IMR-90 (cell line): ENCODE results near the gene SH2D4B. TPM values are rescaled to one million over a fixed set of nuclear protein-coding genes. Genes with fewer than 3 reads are reported as not detected.

Source experiments
- ATAC-seq: fragments of 200-7000 bp; cut with Tn5 transposase; 2 replicates; pipeline ENCODE4 v1.9.1; 2020; ENCODE audit warnings: low read depth, mild to moderate bottlenecking, moderate library complexity
- BruUV-seq: library from RNA; stranded (reverse); fragments of 400-500 nt; replicated peaks from 2 replicates; lab custom pipeline; 2021; lab: Mats Ljungman, UMichigan
- CTCF ChIA-PET: fragments of 300-600 bp; formaldehyde crosslinking; extraction: SDS; loops from one replicate; lab custom pipeline; 2021; ENCODE audit warnings: antibody characterized with exemption; lab: Yijun Ruan, JAX
- POLR2A ChIA-PET: fragments of 300-600 bp; sonication (Branson Sonifier 250); formaldehyde crosslinking; loops from one replicate; lab custom pipeline; 2022; ENCODE audit warnings: antibody characterized with exemption; ENCODE audit not compliant: unreplicated experiment; lab: Charles Lee
- DNase-seq: peaks from one replicate; pipeline ENCODE4 v3.0.0; 2013
- H2AFZ ChIP-seq: replicated peaks from 2 replicates; pipeline ENCODE3; 2013; ENCODE audit warnings: low read length, mild to moderate bottlenecking; ENCODE audit not compliant: poor library complexity
- H2AK5ac ChIP-seq: 2 replicates; pipeline ENCODE4 v1.6.1; 2013; ENCODE audit warnings: low read depth, low read length, inconsistent platforms
- H2AK9ac ChIP-seq: replicated peaks from 2 replicates; pipeline ENCODE3; 2013; ENCODE audit warnings: mild to moderate bottlenecking, low read depth, low read length, moderate library complexity; ENCODE audit not compliant: poor library complexity
- H2BK120ac ChIP-seq: 2 replicates; pipeline ENCODE4 v1.6.1; 2013; ENCODE audit warnings: low read depth, low read length, inconsistent platforms
- H2BK15ac ChIP-seq: 3 replicates; pipeline ENCODE4 v1.6.1; 2013; ENCODE audit warnings: low read depth, low read length, inconsistent platforms
- H2BK20ac ChIP-seq: 2 replicates; pipeline ENCODE4 v1.6.1; 2013; ENCODE audit warnings: low read depth, mild to moderate bottlenecking, inconsistent platforms, low read length, moderate library complexity
- H2BK5ac ChIP-seq: 2 replicates; pipeline ENCODE4 v1.6.1; 2013; ENCODE audit warnings: mild to moderate bottlenecking, low read depth, low read length, inconsistent platforms; ENCODE audit not compliant: poor library complexity, severe bottlenecking
- H3K14ac ChIP-seq: replicated peaks from 2 replicates; pipeline ENCODE4 v1.6.1; 2013; ENCODE audit warnings: low read depth, low read length, inconsistent platforms
- H3K18ac ChIP-seq: 2 replicates; pipeline ENCODE4 v1.6.1; 2013; ENCODE audit warnings: low read depth, low read length, control low read depth
- H3K23ac ChIP-seq: 2 replicates; pipeline ENCODE4 v1.6.1; 2013; ENCODE audit warnings: low read depth, low read length, inconsistent platforms
- H3K27ac ChIP-seq: 2 replicates; pipeline ENCODE4 v1.5.1; 2013; ENCODE audit warnings: mild to moderate bottlenecking, control low read depth, low read length; ENCODE audit not compliant: insufficient read depth
- H3K27me3 ChIP-seq: 2 replicates; pipeline ENCODE4 v1.6.1; 2013; ENCODE audit warnings: low read length; ENCODE audit not compliant: control insufficient read depth, insufficient read depth
- H3K36me3 ChIP-seq: 2 replicates; pipeline ENCODE4 v1.6.1; 2013; ENCODE audit warnings: low read length, mixed read lengths; ENCODE audit not compliant: control insufficient read depth, insufficient read depth
- H3K4ac ChIP-seq: 2 replicates; pipeline ENCODE4 v1.6.1; 2013; ENCODE audit warnings: low read depth, low read length, inconsistent platforms
- H3K4me1 ChIP-seq: 2 replicates; pipeline ENCODE4 v1.6.1; 2013; ENCODE audit warnings: low read length, mixed read lengths; ENCODE audit not compliant: control insufficient read depth, insufficient read depth
- H3K4me2 ChIP-seq: 2 replicates; pipeline ENCODE4 v1.6.1; 2013; ENCODE audit warnings: low read depth, mild to moderate bottlenecking, control low read depth, low read length, moderate library complexity
- H3K4me3 ChIP-seq: 2 replicates; pipeline ENCODE4 v1.5.1; 2013; ENCODE audit warnings: low read depth, mild to moderate bottlenecking, control low read depth, low read length, moderate library complexity; ENCODE audit not compliant: insufficient read depth
- H3K56ac ChIP-seq: 2 replicates; pipeline ENCODE4 v1.6.1; 2013; ENCODE audit warnings: low read length, inconsistent platforms; ENCODE audit not compliant: insufficient read depth; ENCODE audit errors: extremely low read depth
- H3K79me1 ChIP-seq, 2 experiments: 2 replicates each; pipeline ENCODE4 v1.6.1; 2013; ENCODE audit warnings: low read length in 2 of 2, inconsistent platforms in 1 of 2, low read depth in 1 of 2
- H3K9ac ChIP-seq: 2 replicates; pipeline ENCODE4 v1.6.1; 2013; ENCODE audit warnings: low read depth, low read length, control low read depth
- H3K9me1 ChIP-seq: 2 replicates; pipeline ENCODE4 v1.6.1; 2013; ENCODE audit warnings: low read length, inconsistent platforms; ENCODE audit not compliant: insufficient read depth
- H3K9me3 ChIP-seq: 2 replicates; pipeline ENCODE4 v1.6.1; 2013; ENCODE audit warnings: low read length; ENCODE audit not compliant: control insufficient read depth, insufficient read depth
- H4K20me1 ChIP-seq: 2 replicates; pipeline ENCODE4 v1.6.1; 2013; ENCODE audit warnings: low read length, inconsistent platforms; ENCODE audit not compliant: insufficient read depth
- H4K5ac ChIP-seq: 2 replicates; pipeline ENCODE4 v1.6.1; 2013; ENCODE audit warnings: mild to moderate bottlenecking, low read depth, low read length, control low read depth
- H4K8ac ChIP-seq, 2 experiments: 2 replicates each; pipeline ENCODE4 v1.6.1; 2013; ENCODE audit warnings: low read depth in 2 of 2, low read length in 2 of 2, control low read depth in 1 of 2, inconsistent platforms in 1 of 2
- H4K91ac ChIP-seq: 2 replicates; pipeline ENCODE4 v1.6.1; 2013; ENCODE audit warnings: low read depth, low read length, inconsistent platforms; ENCODE audit not compliant: insufficient read depth
- BHLHE40 ChIP-seq: fragments of 150-350 bp; IDR thresholded peaks from 2 replicates; pipeline ENCODE4 v1.6.1; 2016; ENCODE audit warnings: mild to moderate bottlenecking, low read depth, low read length
- ELK1 ChIP-seq: fragments of 150-350 bp; IDR thresholded peaks from 2 replicates; pipeline ENCODE4 v1.6.1; 2016; ENCODE audit warnings: low read depth, mild to moderate bottlenecking, low read length, moderate library complexity, borderline replicate concordance
- FOS ChIP-seq: fragments of 150-350 bp; IDR thresholded peaks from 2 replicates; pipeline ENCODE4 v1.6.1; 2016; ENCODE audit warnings: low read depth, low read length
- MAFK ChIP-seq: IDR thresholded peaks from 2 replicates; pipeline ENCODE4 v1.6.1; 2012; ENCODE audit warnings: low read depth, low read length, improper control_type of control experiment
- MAZ ChIP-seq: IDR thresholded peaks from 2 replicates; pipeline ENCODE4 v1.6.1; 2012; ENCODE audit warnings: low read depth, mild to moderate bottlenecking, low read length, improper control_type of control experiment, moderate library complexity, borderline replicate concordance
- MXI1 ChIP-seq: IDR thresholded peaks from 2 replicates; pipeline ENCODE4 v1.6.1; 2012; ENCODE audit warnings: low read depth, mild to moderate bottlenecking, low read length, moderate library complexity, borderline replicate concordance
- POLR2A ChIP-seq: IDR thresholded peaks from 2 replicates; pipeline ENCODE4 v1.6.1; 2012; ENCODE audit warnings: mild to moderate bottlenecking, low read depth, low read length
- RAD21 ChIP-seq: IDR thresholded peaks from 2 replicates; pipeline ENCODE4 v1.6.1; 2012; ENCODE audit warnings: low read length, improper control_type of control experiment
- RCOR1 ChIP-seq: IDR thresholded peaks from 2 replicates; pipeline ENCODE4 v1.6.1; 2012; ENCODE audit warnings: mild to moderate bottlenecking, low read length, improper control_type of control experiment; ENCODE audit not compliant: insufficient replicate concordance
- RFX5 ChIP-seq: IDR thresholded peaks from 2 replicates; pipeline ENCODE4 v1.8.0; 2012; ENCODE audit warnings: low read depth, mild to moderate bottlenecking, low read length, moderate library complexity
- WGBS, 2 experiments: methylation state at CpG; one replicate each; pipeline versions ENCODE4 v1.1.5 to v1.1.7; 2013; ENCODE audit warnings: missing lambda C conversion rate in 2 of 2; ENCODE audit not compliant: insufficient read length in 1 of 2; ENCODE audit errors: extremely low coverage in 2 of 2; 5-methylcytosine and 5-hydroxymethylcytosine counted together
- dilution Hi-C: fragments of 300-500 bp; cut with HindIII; formaldehyde crosslinking; loops from one replicate; pipeline ENCODE4 v1.14.3; 2018; ENCODE audit warnings: low sequenced_read_pairs; ENCODE audit not compliant: unreplicated experiment
- in situ Hi-C: fragments of 300-500 bp; cut with MboI; formaldehyde crosslinking; loops from 3 replicates; pipeline ENCODE4 v1.14.3; 2019; ENCODE audit warnings: low sequenced_read_pairs, inconsistent platforms, mixed read lengths
- intact Hi-C: fragments of 100-400 bp; cut with micrococcal nuclease; formaldehyde crosslinking; loops from 2 replicates; pipeline ENCODE4 v1.10.0; 2022
- polyA plus RNA-seq, 3 experiments: library from polyadenylated mRNA; depleted of rRNA; stranded (reverse); fragments of >200 nt; gene quantifications; 2 replicates each; pipeline ENCODE4 v1.2.3, GENCODE V29; 2012; ENCODE audit warnings: low replicate concordance in 1 of 3
- total RNA-seq: library from RNA; depleted of rRNA; stranded (reverse); fragments of >200 nt; gene quantifications from 2 replicates; pipeline ENCODE4 v1.2.3, GENCODE V29; 2012

Gene SH2D4B
- total and polyA plus RNA-seq, 2 of the 4 experiments (the other 2 are of a cell fraction), result not detected

DNA sequence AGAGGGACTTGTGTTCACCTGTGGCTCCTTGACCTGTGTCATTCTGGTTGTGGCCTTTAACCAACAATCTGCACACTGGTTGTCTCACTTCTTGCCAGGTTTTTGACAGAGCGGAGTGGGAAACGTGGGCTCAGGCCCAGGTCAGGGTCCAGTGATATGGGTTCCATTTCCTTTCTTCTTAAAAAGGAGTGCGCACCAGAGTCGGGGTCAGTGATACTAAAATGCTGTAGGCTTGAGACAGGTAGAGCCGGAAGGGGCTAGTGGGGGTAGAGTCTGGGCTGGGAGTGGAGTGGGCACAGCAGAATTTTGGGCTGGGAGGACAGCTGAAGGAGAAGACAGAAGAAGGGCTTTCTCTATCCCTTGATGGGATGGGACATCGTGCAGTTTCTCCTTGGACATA is 61.2 kb downstream of the SH2D4B start:
- H3K9ac ChIP-seq, result no peak overlapping the region
- ChIA-PET POLR2A (no interaction called here), CTCF (interaction anchor here (1.2 kb wide), 1 partner anchor 15 kb away, joined by 3 read pairs; no protein-coding TSS in a partner anchor)
- in situ Hi-C loops (no loop called here), intact Hi-C loops (no loop called here), dilution Hi-C loops (no loop called here)
- H2BK5ac ChIP-seq, result no peak overlapping the region
- H4K8ac ChIP-seq, result no peak overlapping the region
- H3K14ac ChIP-seq, result no peak overlapping the region
- no peak overlapping the region for H2AK5ac ChIP-seq
- no peak overlapping the region for H3K56ac ChIP-seq
- no peaks in the 10 kb centered on the region for H4K20me1 ChIP-seq
- no peak for ATAC-seq
- H3K4ac ChIP-seq, result no peak overlapping the region
- H2AFZ ChIP-seq, result no peak overlapping the region
- H3K27ac ChIP-seq, result no peak overlapping the region
- H3K23ac ChIP-seq, result no peak overlapping the region
- H3K9me3 ChIP-seq, result no peaks in the 10 kb centered on the region
- no peaks in the 10 kb centered on the region for H3K27me3 ChIP-seq
- no peak overlapping the region for H4K91ac ChIP-seq
- H2BK120ac ChIP-seq, result no peak overlapping the region
- H3K9me1 ChIP-seq, result no peaks in the 10 kb centered on the region
- H3K4me3 ChIP-seq, result no peak overlapping the region
- H3K79me1 ChIP-seq, result no peaks in the 10 kb centered on the region
- no peak overlapping the region for H2BK20ac ChIP-seq
- 53% methylated on average over 3 of the region's 6 CpGs; no CpG with 5 or more reads in 1 of the 2 experiments for WGBS, 2 experiments
- H3K36me3 ChIP-seq, result no peaks in the 10 kb centered on the region
- H3K4me1 ChIP-seq, result no peaks in the 10 kb centered on the region
- no peak for DNase-seq
- H4K5ac ChIP-seq, result no peak overlapping the region
- H2AK9ac ChIP-seq, result no peak overlapping the region
- BruUV-seq, result no TSS peak
- no peak overlapping the region for H3K4me2 ChIP-seq
- H2BK15ac ChIP-seq, result no peak overlapping the region
- no peak overlapping the region for H3K18ac ChIP-seq
- TF ChIP-seq RCOR1 (no peak), MAFK (no peak), MXI1 (no peak), RAD21 (no peak), BHLHE40 (no peak), POLR2A (no peak), FOS (no peak), RFX5 (no peak), MAZ (no peak), ELK1 (no peak)
